NCI-H2171 treated with DMSO at 0.1 percent for 48 hours (cell line): ENCODE measurements around the gene CFAP20.

Experiments
- DNase-seq: peaks from one replicate; lab custom pipeline; 2025; lab: John Stamatoyannopoulos, UW

The CFAP20 gene

GRCh38 chr16:58124601-58124915 lies 4.6 kb downstream of the CFAP20 start:
- DNase-seq = no peak

- peak; percentile 53 for DNase-seq
Measured at GRCh38 chr16:58123896-58124600, 5.1 kb downstream of the CFAP20 start.

- DNase-seq = no peak
Measured at GRCh38 chr16:58121132-58121531, 8.0 kb downstream of the CFAP20 start.

- DNase-seq = no peak
Measured at GRCh38 chr16:58120234-58120633, 8.9 kb downstream of the CFAP20 start.

GRCh38 chr16:58119509-58119845 lies 9.7 kb downstream of the CFAP20 start:
- DNase-seq = no peak

- DNase-seq = no peak
Measured at GRCh38 chr16:58118801-58119508, 10.2 kb downstream of the CFAP20 start.

GRCh38 chr16:58116529-58116928 lies 12.7 kb downstream of the CFAP20 start:
- no peak for DNase-seq

GRCh38 chr16:58116081-58116480 lies 13.1 kb downstream of the CFAP20 start:
- no peak for DNase-seq

GRCh38 chr16:58114827-58115825 lies 14.1 kb downstream of the CFAP20 start:
- DNase-seq = no peak

- DNase-seq = no peak
Measured at GRCh38 chr16:58111302-58111627, 17.9 kb downstream of the CFAP20 start.

- no peak for DNase-seq
Measured at GRCh38 chr16:58110571-58111301, 18.4 kb downstream of the CFAP20 start.

GRCh38 chr16:58109881-58110280 lies 19.3 kb downstream of the CFAP20 start:
- no peak for DNase-seq

GRCh38 chr16:58109330-58109729 lies 19.9 kb downstream of the CFAP20 start:
- no peak for DNase-seq

GRCh38 chr16:58107709-58108108 lies 21.5 kb downstream of the CFAP20 start:
- no peak for DNase-seq

GRCh38 chr16:58107228-58107627 lies 22.0 kb downstream of the CFAP20 start:
- DNase-seq = no peak

GRCh38 chr16:58105631-58106030 lies 23.6 kb downstream of the CFAP20 start:
- no peak for DNase-seq

GRCh38 chr16:58102665-58103392 lies 26.4 kb downstream of the CFAP20 start:
- peak; percentile 25 for DNase-seq

- no peak for DNase-seq
Measured at GRCh38 chr16:58099956-58100300, 29.3 kb downstream of the CFAP20 start.

GRCh38 chr16:58099097-58099955 lies 29.9 kb downstream of the CFAP20 start:
- no peak for DNase-seq

- no peak for DNase-seq
Measured at GRCh38 chr16:58098207-58099096, 30.7 kb downstream of the CFAP20 start.
